Effector CD8-positive, alpha-beta T cell (primary cell): Measurements from ENCODE around the gene CMIP.

Source experiments
- DNase-seq: peaks from one replicate; lab custom pipeline; 2025; lab: John Stamatoyannopoulos, UW

CMIP gene

GRCh38 chr16:81586977-81587625 lies 142.5 kb downstream of the CMIP start:
- DNase-seq = no peak

- no peak for DNase-seq
Observed at GRCh38 chr16:81587626-81588160, 143.1 kb downstream of the CMIP start.

DNA sequence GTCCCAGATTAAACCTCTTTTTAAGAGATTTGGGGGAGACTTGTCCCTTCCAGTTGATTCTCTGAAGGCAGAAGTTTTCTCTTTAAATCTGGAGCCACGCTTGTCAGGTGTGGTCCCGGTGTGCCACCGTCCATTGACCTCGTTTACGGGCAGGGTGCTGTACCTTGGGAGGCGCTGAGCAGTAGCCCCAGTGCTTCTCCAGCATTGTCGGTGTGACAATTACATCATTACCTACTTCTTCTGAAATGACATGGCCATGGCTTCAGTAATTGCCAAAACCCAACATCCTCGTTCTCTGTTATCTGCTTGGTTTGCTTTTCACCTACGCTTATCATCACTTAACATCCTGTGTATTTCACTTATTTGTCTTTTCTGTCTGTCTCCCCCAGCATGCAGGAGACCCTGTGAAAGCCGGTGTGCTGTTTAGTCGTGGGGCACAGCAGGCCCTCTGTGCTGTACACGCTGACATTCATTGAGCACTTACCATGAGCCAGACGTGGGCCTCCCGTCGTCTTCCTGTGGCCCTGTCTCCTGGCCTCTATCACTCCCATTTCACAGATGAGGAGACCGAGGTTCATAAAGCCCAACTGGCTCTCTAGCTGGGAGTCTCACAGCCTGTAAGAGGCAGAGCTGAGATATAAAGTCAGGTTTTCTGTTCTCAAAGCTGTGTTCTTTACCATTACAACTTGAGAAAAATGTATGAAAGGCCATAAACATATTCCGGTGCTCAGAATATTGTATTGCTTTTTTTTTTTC lies 143.9 kb downstream of the CMIP start:
- no peak for DNase-seq

DNA sequence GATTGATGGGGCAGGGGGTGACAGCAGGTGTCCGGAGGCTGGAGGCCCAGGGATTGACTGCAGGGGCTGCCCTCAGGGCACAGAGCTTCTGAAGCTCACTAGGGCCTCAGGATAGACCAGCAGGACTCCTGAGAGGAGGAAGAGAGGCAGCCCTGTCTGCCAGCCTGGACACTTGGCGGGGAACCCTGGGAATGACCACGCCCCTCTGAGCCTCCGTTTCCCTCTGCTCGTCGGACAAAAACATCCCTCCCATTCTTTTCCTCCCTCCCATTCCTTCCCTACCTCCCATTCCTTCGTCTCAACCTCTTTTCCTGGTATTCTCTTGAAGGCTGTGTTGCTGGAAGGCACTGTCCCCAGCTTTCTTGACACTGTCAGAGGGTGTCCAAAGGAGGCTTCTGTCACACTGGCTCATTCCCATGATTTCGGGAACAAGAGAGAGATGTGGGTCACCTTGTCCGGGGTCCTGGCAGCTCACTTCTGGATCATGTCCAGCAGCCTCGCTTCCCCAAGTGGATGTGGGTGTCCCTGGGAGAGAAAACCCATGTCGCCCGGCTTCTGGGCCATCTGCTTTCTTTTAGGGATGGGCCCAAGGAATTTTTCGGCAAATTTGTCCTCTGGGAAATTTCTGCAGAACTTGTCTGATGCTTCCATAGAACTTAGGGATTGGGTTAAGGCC lies 145.5 kb downstream of the CMIP start:
- no peak for DNase-seq

DNA sequence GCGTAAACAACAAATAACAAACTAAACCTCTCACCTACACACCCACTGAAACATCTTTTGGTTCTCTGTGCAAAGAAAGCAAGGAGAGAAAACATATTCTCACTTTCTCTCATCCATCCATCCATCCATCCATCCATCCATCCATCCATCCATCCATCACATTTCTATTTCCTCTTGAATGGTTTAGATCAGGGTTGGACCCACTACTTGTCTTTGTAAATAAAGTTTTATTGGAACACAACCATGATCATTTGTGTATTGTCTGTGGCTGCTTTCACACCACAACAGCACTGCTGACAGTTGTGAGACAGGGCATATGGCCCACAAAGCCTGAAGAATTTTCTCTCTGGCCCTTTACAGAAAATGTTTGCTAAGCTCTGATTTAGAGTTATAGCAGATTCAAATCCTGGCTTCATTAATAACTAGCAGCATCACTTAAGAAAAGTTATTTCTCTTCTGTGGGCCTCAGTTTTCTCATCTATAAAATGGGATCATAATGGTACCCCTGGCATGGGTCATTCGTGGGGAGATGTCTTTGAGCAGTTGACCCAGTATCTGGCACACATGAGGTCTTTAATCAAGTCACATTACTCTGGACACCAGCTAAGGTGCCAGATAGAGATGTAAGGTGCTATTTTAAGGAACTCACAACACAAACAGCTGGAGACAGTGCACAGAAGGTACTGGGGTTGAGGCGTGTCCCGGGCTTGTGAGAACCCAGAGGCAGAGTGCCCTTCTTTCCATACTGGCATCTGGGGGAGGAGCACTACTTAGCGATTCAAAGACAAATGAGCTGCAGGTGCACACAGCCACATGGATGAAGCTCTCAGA lies 146.3 kb downstream of the CMIP start:
- DNase-seq = no peak

GRCh38 chr16:81591545-81591870 lies 146.9 kb downstream of the CMIP start:
- no peak for DNase-seq

DNA sequence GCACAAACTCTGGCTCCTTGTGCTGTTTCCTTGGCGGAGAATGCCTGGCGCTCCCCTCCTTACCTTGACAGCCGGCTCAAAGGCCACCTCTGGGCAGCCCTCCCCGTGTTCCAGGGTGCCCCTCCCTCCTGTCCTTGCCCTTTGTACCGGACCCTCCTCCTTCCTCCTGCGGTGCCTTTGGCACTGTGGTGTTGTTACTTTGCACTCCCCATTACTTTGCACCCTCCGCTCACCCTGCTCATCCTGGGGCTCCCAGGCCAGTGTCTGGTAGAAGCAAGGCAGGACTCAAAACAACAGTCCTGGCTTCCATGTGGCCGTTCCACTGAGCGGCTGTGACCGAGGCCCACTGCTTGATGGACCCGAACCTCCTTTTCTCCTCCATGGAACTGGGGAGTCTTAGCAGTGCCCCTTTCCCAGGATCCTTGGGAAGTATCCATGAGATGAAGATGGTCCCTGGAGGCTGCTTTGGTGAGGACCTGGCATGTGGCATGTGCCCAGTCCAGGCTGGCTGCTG lies 147.8 kb downstream of the CMIP start:
- no peak for DNase-seq

DNA sequence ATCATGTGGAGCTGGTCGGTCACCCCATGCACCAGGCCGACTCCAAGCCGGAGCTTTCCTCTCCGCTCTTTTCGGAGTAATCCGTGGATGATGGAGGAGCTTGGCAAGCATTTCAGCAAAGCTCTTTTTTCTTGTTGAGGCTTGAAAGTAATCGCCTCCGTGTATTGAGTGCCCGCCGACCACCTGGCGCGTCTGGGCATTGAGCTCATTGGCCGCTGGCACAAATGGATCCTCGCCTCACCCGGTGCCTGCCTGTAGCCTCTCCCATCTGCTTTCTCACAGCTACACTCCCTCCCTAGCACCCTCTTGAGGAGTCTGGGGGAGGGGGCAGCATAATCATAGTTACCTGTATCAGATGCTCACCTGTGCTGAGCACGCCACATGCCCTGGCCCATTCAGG lies 148.9 kb downstream of the CMIP start:
- no peak for DNase-seq

DNA sequence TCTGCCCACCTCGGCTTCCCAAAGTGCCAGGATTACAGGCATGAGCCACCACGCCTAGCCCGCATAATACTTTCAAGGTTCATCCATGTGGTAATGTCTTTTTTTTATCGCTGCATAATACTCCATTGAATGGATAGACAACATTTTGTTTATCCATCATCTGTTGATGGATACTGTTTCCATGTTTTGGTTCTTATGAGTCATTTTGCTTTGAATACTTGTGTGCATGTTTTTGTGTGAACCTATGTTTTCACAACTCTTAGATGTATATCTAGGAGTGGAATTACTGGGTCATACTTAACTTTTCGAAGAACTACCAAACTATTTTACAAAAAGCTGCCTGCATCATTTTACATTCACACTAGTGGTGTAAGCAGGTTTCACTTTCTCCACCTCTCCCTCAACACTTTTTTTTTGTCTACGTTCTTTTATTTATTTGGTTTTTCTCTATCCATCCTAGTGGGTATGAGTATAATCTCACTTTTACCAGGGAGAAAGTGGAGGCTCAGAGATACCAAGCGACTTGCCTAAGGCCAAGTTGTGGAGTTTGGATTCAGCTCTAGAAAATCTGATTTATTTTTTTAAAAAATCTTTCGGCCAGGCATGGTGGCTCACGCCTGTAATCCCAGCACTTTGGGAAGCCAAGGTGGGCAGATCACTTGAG lies 151.2 kb downstream of the CMIP start:
- no peak for DNase-seq

- DNase-seq = no peak
Observed at GRCh38 chr16:81597079-81597658, 152.6 kb downstream of the CMIP start.

- no peak for DNase-seq
Observed at GRCh38 chr16:81598083-81598482, 153.5 kb downstream of the CMIP start.

DNA sequence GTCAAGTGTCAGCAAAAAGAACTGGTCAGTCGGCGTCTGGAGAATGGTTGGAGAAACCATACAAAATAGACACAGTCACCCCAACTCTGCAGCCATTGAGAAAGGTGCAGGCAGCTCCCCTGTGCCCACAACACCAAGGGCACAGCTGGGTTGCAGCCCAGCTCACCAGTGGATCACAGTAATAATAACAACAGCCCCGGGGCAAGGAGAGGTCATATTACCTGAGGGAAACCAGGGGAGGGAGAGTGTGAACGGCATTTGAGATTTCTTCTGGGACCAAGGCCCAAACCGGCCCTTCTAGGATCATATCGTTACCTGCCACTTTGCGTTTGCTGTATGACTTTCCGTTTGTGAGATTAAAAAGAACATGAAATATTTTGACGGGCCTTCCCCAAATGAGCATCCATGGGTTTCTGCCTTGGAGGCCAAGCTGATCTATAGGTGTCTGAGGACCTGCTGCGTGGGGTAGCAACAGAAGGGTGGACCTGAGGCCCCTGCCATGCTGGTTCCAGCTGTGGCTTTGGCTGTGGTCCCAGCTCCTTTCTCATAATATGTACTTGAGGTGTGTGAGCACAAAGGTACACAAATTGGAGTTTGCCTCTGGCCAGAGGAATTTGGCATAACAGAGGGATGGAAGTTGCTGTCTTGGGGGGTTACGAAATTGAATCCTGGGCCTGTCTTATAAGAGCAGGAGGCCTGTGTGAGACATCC lies 154.6 kb downstream of the CMIP start:
- no peak for DNase-seq

DNA sequence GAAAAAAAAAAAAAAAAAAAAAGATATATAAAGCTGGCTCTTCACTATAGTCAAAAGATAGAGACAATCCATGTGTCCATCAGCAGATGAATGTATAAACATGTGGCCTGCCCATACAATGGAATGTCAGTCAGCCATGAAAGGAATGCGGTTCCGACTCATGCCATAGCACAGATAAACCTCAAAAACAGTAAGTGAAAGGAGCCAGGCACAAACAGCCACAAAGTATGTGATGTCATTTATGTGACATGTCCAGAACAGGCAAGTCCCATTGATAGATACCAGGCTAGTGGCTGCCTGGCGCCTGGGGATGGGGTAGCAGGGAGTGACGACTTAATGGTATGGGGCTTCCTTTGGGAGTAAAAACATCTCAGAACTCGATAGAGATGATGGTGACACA lies 155.7 kb downstream of the CMIP start:
- DNase-seq = no peak

DNA sequence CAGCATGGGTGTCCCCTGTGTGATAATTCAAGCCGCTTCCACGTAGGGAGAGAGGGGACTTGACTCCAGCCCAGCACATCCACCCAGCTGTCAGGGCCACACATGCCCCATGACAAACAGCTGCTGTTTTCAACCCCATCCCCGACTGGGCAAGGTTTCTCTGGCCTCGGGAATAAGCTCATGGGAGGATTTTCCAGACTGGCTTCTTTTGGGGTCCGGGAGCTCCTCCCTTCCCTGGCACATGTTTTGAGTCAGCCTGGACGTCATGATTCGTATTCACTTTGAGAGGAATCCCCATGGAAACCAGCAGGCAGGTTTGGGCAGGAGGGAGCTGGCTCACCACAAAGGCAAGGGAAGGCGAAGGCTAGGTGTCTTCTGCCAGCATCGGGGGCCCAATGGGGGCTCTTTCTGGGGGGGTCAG lies 156.4 kb downstream of the CMIP start:
- DNase-seq = no peak

GRCh38 chr16:81601601-81602255 lies 157.1 kb downstream of the CMIP start:
- no peak for DNase-seq

- no peak for DNase-seq
Observed at GRCh38 chr16:81602256-81602776, 157.7 kb downstream of the CMIP start.

DNA sequence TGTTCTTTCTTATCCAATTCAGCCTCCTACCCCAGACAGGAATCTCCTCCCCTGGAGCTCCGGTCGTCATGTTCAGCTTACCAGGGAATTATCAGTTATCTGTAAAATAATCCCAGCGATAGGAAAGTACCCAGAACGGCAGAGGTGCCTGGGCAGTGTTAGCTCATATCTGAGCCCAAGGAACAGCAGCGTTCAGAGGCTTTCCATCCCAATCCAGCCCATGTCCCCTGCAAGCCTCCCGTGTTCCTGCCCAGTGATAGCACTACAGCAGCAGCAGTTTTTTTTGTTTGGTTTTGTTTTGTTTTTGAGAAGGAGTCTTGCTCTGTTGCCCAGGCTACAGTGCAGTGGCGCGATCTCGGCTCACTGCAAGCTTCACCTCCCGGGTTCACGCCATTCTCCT lies 158.2 kb downstream of the CMIP start:
- no peak for DNase-seq

GRCh38 chr16:81604960-81605383 lies 160.4 kb downstream of the CMIP start:
- DNase-seq = no peak

DNA sequence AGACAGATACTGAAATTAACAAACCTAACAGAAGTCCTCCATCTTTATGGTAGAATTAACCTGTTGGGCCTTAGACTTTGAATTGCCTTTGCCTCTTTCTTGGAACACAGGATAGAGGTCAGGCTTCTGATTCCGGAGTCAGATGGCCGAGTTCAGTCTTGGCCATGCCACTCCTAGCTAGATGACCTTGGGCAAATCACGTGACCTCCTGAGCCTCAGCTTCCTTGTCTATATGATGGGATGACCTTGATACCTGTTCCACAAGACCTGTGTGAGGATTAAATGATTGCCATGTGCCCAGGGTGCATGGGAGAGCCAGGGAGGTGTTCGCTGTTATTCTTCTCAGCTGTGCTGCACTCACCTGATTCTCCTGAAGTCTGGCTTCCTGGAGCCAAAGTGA lies 161.4 kb downstream of the CMIP start:
- no peak for DNase-seq
